Mesenteric fat pad (tissue), 1 donor: ENCODE results near the gene B3GALT6. TPM values are rescaled to one million over a fixed set of nuclear protein-coding genes. Genes with fewer than 3 reads are reported as not detected.

Source experiments
- DNase-seq: peaks from one replicate; pipeline ENCODE4 v3.0.0-alpha.2; 2020; ENCODE audit warnings: low spot score
- total RNA-seq: library from RNA; stranded (reverse); fragmentation: NEBNext Ultra II Directional; extraction: Animal tissue kit (Norgen Biotek cat#: 25700); gene quantifications from one replicate; pipeline ENCODE4 v1.2.1, GENCODE V29; 2021
- donor health status: DM: yes; HTN: yes; CAD: no.

Gene B3GALT6
- total RNA-seq, 1 donor from 2014 or later = 14.1 TPM

DNA sequence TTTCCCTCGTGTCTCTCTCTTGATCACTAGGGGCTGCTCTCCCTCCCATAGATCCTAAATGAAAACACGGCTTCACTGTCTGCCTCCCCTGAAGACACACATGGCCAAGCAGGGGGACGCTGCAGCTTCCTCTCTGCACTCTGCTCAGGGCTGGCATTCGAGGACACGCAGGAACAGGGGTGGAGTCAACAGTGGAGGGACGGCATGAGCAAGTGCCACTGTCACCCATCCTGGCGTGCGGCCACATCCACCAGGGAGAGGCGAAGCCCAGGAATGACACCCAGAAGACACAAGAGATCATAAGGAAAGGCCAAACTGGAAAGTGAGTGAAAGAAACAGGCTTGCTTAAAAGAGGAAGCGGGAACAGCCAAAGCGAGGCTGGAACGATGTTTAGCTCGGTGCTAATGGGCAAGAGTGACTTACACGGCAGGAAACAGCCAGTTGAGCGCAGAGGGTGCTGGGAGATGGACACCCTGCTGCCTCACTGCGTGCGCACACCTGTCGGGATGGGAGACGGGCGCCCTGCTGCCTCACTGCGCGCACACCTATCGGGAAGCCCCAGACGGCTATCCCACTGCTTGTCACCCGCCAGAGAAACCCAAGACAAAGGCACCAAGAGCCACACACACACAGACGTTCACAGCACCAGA, 28.0 kb downstream of the B3GALT6 start:
- no peak for DNase-seq

DNA sequence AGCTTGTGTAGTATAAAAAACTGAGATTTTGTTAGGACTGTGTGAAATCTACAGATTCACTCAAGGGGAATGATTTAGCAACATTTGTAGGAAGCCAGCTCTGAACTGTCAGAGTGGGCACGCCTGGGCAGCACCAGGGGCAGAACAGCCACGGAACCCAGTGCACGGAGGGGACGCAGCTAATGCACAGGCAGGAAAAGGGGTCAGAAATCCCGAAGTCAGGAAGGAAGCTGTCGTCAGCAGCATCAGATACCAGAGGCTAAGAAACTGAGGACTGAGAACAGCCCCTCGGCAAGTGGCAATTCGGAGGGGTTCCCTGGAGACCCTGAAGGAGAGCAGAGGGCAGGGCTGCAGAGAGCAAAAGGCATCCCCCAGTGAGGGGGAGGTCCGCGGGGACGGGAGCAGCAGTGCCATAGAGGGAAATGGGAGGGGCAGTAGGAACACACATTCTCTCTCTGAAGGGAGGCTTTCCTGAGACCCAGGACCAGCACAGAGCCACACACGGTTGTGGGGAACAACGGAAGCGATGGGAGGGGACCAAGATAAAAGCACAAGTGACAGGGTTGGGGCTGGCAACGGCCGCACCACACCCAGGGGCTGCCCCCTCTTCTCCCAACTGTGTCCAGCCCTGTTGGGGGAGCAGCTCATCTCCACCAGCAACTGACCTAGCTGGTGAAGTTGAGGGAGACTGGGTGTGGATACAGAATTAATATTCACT, 29.0 kb downstream of the B3GALT6 start:
- no peak for DNase-seq

DNA sequence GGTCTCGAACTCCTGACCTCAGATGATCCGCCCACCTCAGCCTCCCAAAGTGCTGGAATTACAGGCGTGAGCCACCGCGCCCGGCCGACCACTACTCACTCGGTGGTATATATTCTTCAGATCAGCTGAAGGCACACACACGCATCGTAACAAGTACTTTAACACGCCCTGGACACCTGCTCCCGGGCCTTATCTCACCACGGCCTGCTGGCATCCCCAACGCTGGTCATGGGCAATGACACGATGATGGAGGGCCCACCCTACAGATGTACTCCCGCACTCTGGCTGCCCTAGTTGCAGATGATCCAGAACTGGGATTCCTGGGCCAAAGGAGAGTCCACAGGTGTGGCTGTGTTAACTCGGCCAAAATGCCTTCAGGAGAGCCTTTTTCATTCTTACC, 30.0 kb downstream of the B3GALT6 start:
- no peak for DNase-seq

DNA sequence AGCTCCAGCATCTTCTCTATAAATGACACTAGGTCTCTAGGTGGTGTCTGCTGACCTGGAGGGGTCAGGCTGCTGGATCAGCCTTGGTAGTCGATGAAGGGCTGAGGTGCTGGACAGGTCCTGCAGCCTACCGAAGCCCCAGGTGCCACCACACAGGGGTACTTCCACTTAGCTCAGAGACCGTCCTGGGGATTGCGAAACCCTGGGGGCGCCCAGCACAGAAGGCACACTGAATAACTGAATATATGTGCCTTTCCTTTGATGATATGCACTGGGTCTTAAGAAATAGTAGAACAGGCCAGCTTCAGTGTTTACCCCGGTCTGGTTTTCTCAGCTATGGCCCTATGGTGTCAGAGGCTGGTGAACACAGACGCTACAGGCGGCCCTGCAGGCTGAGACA, 30.7 kb downstream of the B3GALT6 start:
- DNase-seq = no peak

DNA sequence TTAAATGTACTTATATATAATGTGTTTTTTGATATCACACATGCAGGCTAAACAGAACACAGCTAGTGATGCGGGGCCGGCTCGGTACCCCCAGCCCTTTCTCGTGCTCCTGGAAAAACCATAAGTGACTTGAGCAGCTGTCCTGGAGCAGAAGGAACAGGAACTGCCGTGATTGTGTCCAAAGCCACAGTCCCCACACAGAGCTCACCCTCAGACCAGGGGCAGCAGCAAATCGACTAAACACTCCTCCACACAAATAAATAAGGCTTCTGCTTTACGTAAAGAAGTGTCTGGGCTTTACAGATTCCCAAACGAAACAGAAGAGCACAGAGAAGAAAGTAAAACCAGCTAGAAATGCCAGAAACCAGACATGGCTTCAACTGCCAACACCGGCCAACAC, 32.0 kb downstream of the B3GALT6 start:
- DNase-seq = no peak

DNA sequence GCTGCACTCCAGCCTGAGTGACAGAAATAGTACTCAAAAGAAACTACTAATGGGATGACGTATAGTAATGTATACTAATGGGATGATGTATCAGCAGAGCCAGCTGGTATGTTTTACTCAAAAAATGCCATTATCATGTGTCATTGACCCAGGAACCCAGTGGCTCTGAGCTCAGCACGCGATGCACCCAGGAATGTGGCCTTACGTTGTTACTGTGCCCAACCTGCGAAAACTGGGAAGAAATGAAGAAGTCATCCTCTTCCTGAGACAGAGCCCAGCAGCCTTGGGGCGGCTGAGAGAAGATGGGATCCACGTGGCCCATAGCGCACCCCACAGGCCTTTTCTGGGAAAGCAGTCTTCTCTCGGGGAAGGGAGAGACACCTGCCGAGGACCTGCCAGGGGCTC, 32.8 kb downstream of the B3GALT6 start:
- DNase-seq = no peak

DNA sequence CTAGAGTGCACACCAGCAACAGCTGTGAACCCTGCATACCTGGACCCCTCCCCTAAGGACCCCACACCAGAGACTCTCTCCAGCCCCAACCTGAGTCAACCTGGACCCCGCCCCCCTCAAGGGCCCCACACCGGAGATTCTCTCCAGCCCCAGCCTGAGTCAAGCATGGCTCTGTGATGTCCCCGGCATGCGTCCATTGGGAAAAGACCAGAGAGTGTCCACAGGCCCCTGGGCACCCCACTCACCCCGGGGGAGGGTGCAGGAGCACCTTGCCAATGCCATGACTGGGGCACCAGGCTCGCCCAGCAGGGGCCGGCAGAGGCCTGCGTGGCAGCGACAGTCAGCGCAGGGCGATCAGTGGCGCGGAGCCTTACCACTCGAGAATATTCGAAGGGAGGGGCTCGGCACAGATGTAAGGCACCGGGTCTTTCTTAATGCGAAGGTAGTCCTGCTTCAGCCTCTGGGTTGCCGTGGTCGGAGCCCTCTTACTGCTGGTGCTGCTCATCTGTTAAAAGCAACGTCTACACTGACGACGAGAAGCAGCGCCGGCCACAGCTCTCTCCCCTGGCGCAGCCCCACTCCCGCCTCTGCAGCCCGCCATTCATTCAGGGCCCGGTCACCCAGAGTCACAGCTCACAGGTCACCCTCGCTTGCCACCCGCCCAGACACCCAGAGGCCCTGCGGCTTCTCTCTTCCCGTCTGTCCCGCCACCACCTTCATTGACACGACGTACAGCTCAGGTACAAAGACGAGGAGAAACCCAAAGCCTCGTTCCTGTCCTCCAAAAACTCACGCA, 35.6 kb downstream of the B3GALT6 start:
- DNase-seq = no peak

DNA sequence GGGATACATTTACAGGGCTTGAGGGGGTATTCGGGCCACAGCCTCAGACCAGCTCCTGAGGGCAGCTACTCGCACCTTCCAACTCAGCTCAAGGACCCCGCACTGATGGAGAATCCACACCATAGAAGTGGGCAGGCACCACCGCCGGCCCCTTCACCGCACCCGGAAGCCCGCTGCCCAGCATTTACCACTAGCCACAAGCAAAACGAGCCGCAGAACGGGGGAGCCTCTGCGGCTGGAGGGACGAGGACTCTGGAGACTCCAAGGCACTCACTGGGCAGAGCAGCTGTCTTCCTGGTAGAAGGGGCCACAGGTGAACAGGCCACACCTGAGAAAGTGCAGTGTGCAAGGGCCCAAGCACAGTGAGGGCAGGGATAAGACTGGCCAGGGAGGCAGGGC, 36.2 kb downstream of the B3GALT6 start:
- no peak for DNase-seq

DNA sequence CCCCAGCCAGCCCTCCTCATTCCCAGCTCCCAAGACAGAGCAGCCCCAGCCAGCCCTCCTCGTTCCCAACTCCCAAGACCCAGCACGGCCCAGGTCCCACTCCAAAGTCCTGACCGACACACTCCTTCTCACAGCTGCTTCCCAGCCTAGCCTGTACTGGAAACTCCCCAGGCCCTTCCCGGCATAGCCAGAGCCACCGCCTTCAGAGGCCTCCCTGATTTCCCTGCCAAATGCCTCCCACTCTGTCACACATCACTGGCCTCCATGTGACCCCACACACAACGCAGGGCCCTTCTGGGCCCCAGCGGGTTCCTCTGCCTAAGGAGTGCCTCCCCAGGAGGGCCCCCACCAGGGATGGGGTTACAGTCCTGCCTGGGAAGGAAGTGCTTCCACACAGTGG, 38.8 kb downstream of the B3GALT6 start:
- no peak for DNase-seq

DNA sequence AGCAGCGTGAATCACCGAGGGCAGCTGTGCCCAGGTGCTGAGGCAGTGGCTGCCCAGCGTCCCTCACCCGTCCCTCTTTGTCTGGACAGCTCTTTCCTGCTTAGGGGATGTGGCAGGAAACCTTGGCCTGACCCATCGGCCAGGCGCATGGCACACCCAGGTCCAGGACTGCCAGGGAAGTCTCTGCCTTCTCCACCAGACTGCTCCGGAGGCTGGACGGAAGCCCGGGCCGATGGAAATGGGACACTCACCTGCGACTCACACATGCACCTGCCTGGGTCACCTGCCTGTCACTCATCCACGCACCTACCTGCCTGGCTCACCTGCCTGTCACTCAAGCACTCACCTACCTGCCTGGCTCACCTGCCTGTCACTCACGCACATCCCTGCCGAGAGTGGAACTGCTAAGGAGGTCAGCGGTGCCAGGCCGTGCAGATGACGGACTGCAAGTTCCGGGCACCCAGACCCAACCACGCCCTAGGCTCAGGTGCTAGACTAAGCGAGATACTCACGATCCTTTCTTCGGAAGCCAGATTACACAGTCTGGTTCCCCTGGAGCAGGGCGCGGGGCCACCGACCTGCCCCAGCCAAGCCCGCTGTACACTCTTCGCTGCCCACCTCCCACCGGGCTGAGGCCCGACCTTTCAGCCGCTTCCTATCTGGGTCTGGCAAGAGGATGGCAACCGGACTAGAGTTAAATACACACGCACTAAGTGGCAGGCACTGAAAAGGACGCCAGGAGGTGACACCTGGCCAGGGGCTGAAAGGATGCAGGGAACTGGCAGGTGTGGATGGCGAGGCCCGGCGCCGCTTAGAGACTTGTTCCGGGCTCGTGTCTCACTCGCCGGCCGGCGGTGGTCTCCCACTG, 40.5 kb downstream of the B3GALT6 start:
- DNase-seq = no peak

DNA sequence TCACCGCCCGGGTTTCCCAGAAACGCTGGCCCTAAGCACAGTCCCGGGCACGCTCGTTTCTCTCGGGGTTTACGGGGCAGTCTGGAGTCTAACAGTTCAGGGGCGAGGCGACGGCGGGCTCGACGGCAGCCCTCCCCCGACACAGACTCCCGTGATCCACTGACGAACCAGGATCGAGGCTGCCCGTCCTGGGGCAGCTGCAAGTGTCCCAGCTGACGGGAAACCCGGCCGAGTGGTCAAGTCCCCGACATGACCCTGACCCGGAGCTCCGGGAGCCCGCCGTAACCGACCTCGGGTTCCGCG, 41.1 kb downstream of the B3GALT6 start:
- no peak for DNase-seq

DNA sequence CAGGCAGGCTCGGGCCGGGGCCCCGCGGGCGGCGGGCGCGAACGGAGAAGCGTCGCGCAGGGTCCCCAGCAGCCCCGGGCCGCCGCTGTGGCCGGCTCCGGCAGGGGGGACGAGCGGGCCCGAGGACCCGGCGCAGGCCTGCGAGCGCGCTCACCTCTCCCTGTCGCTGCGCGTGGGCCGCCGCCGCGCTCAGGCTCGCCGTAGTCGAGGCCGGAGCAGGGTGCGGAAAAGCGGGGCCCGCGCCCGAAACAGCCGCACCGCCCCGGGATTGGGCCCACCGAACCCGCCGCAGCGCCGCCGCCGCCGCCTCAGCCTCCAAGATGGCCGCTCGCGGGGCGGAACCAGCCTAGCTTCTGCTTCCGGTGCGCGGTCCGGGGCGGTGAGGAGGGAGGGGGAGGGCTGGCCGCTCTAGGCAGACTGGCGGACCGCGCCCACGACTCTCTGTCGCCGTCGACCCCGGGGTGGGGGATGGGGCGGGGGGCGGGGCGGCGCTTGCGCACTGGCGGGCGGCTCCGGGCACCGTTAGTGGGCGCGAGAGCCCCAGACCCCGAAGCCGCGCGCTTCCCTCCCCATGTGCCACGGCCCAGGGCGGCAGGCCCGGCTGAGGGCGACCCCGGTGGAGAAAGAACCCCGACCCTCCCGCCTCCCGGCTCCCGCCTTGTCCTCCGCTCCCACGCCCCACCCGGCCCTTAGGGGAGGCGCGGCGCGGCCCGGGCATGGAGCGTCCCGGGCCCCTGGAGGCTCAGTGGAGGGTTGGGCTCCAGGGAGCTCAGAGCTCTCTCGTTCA, 41.7 kb downstream of the B3GALT6 start, which contains the start of gene UBE2J2:
TSS of gene UBE2J2 (minus strand) at position 343 of the 787 bp plus-strand sequence. CDS start 5,862 bp downstream, outside the sequence.
- peak; percentile 98 for DNase-seq

DNA sequence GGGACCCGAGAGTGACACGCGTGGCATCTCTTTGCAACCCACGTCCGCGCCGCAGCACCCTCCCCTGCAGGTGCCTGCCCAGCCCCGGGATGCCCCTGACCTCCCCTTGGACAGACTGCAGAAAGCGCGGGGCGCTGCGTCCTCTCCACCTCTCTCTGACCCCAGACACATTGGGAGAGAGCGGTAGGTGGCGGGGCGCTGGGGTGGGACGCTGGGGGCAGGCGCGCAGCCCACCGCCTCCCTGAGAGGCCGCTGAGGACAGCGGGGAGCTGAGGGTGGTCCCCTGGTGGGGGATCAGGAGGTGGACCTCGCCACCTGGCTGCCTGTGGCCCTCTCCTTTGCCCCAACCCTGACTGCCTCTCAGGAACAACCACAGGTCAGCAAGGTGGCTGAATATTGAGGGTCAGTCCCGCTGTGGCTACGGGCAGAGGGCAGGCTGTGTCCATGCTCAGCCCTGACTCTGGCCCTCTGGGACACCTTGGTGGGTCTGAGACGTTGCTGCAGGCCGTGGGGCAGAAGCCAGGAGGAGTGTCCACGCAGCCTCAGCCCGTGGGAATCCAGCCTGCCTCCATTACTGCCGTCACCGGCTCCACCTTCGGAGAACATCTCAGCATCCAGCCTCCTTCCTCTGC, 42.4 kb downstream of the B3GALT6 start:
- no peak for DNase-seq

DNA sequence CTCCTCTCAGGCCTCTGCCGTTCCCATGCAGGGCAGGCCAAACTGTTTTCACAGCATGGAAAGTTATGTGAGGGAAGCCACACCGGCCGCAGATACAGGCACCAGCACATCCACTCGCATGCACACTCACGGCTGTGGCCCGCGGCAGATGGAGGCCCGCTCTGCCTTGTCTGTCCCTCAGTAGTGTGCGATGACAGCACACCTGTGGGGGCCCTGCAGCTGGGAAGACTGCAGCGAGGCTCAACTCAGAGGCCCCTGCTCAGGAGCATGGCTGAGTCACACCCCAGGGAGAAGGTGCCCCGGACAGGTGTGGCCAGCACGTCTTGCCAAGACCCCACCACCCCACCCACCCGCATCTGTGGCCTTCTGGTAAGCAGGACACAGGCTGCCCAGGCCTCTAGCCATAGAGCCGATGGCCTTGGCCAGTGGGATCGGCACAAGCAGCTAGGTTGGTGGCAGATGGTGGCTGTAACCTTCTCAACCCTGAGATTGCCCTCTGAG, 42.9 kb downstream of the B3GALT6 start:
- DNase-seq = no peak

DNA sequence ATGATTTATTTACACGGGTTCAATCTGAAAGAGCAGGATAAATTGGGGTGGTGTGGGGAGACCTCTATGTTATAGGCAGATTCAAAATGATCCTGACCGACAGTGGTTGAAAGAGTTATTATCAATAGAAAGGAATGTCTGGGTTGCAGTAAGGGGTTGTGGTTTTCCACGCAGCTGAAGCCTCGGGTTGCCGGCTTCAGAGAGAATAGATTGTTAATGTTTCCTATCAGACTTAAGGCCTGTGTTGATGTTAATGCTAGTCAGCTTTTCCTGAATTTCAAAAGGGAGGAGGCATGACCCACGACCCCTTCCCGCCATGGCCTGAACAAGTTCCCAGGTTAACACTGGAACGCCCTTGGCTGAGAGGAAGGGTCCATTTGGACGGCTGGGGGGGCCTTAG, 43.8 kb downstream of the B3GALT6 start:
- DNase-seq = no peak

DNA sequence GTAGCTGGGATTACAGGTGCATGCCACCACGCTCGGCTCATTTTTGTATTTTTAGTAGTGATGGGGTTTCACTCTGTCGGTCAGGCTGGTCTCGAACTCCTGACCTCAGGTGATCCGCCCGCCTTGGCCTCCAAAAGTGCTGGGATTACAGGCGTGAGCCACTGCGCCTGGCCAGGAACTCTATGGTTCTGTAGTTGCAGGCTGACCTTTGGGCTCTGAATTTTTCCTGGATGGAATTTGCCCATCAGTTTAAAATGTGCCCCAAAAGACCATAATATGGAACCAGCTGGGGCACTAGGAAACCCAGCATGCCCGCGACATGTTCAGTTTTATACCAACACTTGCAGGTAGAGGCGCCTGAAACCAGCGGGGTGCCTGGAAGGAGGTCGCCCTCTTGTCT, 46.6 kb downstream of the B3GALT6 start:
- DNase-seq = no peak

DNA sequence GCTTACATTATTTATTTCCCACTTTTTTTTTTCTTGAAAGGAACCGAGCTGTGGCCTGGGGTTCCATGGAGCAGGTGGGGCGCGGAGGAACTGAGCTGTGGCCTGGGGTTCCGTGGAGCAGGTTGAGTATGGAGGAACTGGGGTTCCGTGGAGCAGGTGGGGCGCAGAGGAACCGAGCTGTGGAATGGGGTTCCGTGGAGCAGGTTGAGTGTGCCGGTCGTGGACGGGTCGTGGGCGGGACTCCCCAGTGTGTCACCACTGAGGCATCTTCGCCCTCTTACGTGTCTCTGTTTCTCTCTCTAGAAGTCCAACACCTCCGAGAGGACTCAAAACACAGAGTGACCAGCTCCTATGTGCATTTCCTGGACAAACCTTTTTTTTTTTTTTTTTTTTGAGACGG, 47.0 kb downstream of the B3GALT6 start:
- DNase-seq = no peak

DNA sequence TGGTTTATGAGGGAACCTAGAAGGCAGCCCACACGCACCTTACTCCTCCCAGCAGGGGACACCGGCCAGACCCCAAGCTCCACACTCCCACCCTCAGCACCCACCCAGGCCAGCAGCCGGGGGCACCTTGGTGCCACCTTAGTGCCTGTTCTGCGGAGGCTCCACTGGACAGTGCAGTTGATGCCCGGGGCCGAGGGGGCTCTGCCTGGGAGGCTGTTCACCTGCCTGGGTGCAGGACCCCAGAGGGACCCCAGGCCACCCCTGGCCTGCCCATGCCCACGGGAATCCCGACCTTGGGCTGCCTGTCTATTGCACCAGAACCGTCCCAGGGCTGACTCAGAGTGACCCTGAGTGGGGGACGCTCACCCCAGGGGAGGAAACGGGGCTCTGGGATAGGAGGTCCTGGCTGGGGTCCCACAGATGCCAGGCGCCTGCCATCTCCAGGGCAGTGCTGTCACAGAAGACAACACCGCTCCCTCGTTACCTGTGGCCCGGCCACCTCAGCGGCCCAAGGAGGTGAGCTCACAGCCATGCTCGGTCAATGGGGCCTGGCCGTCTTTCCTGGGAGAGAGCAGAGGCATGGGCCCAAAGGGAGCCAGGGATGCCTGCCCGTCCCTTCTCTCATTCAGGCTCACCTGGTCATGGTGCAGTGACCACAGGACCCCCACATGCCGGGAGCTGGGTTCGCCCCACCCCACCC, 48.9 kb downstream of the B3GALT6 start:
- no peak for DNase-seq
